ENCODE results near the gene BMERB1. TPM values are rescaled to one million over a fixed set of nuclear protein-coding genes. Genes with fewer than 3 reads are reported as not detected.

BMERB1 gene
- total RNA-seq, 1 donor from 2014 or later = 16.1 TPM

DNA sequence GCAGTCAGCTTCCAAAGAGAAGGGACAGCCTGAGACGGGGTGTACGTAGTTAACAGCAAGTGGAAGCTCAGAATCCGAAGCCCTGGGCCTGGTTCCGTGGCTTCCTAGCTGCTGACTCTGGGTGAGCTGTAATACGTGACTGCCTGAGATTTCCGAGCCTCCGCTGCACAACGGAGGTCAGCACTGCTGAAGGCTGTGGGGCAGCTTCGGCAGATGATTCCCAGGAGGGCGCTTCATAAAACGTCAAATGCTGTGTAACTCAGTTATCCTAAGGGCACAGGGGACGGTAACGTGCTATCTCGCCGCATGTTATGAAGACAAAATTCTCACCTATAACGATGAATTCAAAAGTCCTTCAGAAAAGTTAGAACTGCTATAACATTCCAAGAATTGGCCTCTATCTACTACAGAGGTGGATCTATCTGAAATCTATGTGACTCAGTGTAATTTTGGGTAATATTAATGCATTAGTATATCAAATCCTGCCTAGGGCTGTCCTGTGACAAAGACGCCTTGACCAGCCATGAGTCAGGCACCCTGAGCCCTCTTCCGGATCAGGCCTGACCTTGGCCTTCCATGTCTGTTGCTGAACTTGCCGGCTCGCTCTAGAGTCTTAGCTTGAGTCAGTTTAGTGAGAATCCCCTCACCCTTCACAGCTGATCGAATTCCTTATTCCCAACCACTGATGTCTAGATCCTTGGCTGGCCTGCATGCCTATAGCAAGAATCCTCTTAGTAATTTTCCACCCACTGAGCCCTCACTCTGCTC, 165.1 kb downstream of the BMERB1 start:
- Histone ChIP-seq H3K4me3 (no peak overlapping the region), H3K27me3 (ENCODE audit: low read depth) (no peaks in the 10 kb centered on the region), H3K36me3 (peaks cover 100% of the 10 kb centered on the region), H3K4me1 (no peaks in the 10 kb centered on the region), H3K9me3 (no peaks in the 10 kb centered on the region), H3K27ac (no peak overlapping the region)
- intact Hi-C loops (cut with DNase I) = no loop called here
- ATAC-seq = no peak
- TF ChIP-seq, protein P1, sequence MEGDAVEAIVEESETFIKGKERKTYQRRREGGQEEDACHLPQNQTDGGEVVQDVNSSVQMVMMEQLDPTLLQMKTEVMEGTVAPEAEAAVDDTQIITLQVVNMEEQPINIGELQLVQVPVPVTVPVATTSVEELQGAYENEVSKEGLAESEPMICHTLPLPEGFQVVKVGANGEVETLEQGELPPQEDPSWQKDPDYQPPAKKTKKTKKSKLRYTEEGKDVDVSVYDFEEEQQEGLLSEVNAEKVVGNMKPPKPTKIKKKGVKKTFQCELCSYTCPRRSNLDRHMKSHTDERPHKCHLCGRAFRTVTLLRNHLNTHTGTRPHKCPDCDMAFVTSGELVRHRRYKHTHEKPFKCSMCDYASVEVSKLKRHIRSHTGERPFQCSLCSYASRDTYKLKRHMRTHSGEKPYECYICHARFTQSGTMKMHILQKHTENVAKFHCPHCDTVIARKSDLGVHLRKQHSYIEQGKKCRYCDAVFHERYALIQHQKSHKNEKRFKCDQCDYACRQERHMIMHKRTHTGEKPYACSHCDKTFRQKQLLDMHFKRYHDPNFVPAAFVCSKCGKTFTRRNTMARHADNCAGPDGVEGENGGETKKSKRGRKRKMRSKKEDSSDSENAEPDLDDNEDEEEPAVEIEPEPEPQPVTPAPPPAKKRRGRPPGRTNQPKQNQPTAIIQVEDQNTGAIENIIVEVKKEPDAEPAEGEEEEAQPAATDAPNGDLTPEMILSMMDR (IDR thresholded peaks at IDR 0.05) = no peak
- DNase-seq = no peak

DNA sequence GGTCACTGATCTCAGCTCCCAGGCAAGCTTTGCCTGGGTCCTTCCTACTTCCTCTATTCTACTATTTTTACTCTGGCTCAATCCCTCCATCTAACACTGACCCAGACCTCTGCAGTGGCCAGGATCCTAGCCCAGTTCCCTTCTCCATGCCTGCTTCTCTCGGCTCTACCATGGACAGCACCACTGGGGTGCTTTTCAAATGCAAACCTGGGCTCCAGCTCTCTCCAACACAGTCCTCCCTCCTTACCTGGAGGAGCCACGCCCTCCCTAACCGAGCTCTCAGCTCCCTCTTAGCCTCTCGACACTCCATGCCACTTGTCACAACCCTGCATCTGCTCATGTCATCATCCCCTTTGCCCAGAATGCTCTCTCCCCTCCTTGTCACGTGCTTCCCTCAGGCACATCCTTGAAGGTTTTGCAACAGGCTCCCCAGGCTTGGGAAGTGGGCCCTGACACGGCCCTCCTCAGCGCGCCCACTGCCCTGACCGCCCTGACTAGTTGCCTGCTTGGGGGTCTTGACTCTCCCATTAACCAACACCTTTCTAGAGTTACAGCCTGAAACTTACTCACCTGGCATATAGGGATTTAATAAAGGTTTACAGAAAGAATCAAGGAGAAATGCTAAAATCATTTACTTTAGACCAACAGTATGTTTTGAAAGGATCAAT, 167.0 kb downstream of the BMERB1 start:
- no peaks in the 10 kb centered on the region for H3K27me3 ChIP-seq (ENCODE audit: low read depth)
- no peak for DNase-seq
- peak; percentile 47 to 77 for ATAC-seq

DNA sequence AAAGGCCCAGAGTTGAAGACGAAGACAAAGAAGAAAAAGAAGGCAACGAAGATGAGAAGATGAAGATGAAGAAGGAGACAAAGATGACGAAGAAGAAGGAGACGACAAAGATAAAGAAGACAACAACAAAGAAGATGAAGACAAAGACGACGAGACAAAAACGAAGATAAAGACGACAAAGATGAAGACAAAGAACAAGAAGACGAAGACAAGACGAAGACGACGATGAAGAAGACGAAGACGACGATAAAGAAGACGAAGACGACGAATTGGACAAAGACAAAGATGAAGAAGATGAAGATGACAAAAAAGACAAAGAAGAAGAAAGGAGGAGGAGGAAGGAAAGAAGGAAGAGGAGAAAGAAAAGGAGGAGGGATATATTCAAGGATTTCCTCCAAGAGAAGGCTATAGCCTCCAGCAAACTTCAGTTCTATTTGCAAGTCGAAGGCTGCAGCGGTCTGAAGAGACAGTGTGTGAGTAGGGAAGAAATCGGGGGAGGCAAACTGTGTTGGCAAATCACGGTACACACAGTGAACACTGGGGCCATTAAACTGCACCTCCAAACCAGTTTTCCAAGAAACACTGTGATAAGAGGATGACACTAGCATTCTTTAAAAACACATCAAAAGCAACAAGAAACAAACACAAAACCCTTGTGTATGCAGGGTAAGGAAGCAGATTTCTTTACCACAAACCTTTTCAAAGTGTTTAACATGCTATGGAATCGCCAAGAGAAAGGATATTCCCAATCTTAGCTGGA, 168.1 kb downstream of the BMERB1 start:
- no peaks in the 10 kb centered on the region for H3K9me3 ChIP-seq
- TF ChIP-seq, protein P1 (IDR thresholded peaks at IDR 0.05) = no peak
- intact Hi-C loops (cut with DNase I) = no loop called here
- H3K27me3 ChIP-seq (ENCODE audit: low read depth) = no peaks in the 10 kb centered on the region
- H3K4me3 ChIP-seq = no peak overlapping the region
- H3K4me1 ChIP-seq = peaks cover 3% of the 10 kb centered on the region
- H3K36me3 ChIP-seq = peaks cover 100% of the 10 kb centered on the region
- no peak overlapping the region for H3K27ac ChIP-seq
- no peak for ATAC-seq
- DNase-seq = no peak

More for the DNA sequence above, 167.0 kb downstream of the BMERB1 start:
- Histone ChIP-seq H3K4me3 (no peak overlapping the region), H3K36me3 (peaks cover 100% of the 10 kb centered on the region), H3K27ac (no peak overlapping the region), H3K4me1 (no peaks in the 10 kb centered on the region), H3K9me3 (no peaks in the 10 kb centered on the region)
- intact Hi-C loops (cut with DNase I) = no loop called here
- TF ChIP-seq, protein P1 (IDR thresholded peaks at IDR 0.05) = no peak

DNA sequence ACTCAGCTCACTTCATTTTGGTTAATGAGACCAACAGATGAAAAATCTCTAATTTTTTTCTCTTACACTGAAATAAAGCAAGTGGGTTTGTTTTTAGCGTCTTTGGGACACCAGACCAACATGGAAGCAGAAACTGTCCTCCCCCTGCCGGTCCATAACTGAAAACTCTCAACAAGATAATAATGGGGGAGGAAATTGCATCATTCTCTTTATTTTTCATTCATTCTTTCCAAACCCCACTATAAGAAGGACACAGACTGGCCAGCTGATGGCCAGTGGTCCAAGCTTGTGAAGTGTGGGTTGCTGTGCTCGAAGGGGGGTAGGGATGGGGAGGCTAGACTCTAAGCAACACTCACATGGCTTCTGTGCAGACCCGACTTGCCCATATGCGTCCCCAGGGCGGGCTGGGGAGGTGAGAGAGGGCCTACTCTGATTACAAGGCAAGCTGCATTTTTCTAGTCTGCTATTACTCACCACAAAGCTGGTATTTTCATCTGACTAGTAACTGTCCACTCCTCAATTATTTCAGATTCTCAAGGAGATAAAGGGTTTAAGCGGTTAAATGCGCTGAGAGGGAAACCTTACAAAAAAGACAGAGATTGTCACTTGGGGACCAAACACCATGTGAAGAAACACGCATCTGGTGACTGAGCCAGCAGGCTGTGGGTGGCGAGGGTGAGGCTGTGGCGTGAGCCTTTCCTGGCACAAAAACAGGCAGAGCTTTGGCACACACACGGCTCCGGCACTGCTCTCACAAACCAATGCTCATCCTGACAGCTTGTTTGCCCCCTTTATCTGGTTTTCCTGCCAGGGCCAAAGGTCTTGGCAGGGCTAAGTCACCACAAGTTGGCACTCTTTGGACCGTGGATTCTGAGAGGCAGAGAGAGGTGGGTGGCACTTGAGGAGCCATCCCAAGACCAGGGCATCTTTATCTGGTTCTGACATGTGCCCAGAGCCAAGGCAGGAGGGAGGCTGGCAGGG, 170.4 kb downstream of the BMERB1 start:
- Histone ChIP-seq H3K4me1 (peaks cover 12% of the 10 kb centered on the region), H3K27ac (no peak overlapping the region), H3K36me3 (peaks cover 100% of the 10 kb centered on the region), H3K4me3 (no peak overlapping the region), H3K9me3 (no peaks in the 10 kb centered on the region), H3K27me3 (ENCODE audit: low read depth) (no peaks in the 10 kb centered on the region)
- TF ChIP-seq, protein P1 (IDR thresholded peaks at IDR 0.05) = no peak
- ATAC-seq (no peak), DNase-seq (no peak)
- intact Hi-C loops (cut with DNase I) = no loop called here

All from lower lobe of right lung (tissue), 2 donors.